NCI-H146 (cell line): Measurements from ENCODE around the gene TCFL5.

ENCODE experiments used
- DNase-seq: peaks from one replicate; lab custom pipeline; 2025; lab: John Stamatoyannopoulos, UW

The TCFL5 gene

DNA sequence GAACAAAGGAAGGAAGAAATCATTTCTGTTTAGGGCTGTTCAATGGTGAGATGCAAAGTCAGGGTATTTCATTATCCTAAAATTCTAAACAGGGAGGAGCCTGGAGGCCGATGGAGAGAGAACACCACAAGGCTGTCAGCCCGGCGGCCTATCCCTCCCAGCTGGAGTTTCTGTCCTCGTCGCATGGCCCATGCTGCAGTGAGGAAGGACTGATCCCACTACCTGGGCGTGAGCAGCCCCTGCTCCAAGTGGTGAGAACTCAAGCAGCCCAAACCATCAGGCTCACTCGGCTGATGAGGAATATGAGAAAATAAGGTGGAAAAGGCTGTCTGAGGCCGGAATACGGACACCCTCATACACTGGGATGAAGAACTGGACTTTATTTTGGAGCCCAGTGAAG is 33.9 kb upstream of the TCFL5 start:
- no peak for DNase-seq

DNA sequence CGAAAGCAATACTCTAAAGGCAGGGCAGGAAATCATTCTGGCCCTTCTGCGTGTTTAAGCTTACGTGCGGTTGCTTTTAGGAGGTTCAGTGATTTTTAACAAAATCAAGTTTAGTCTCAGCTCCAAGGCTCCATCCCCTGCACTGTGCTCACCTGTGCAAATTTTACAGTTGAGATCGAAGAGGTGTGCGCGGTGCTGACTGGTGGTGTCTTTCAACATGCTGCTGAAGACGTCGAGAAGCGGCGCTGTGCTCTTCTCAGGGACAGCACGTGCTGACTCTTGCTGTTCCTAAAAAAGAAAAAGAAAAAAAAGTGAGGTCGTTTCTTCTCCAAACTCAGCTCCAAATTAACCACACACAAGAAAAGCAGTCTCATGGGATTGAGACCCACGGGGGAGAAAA is 32.6 kb upstream of the TCFL5 start:
- no peak for DNase-seq

DNA sequence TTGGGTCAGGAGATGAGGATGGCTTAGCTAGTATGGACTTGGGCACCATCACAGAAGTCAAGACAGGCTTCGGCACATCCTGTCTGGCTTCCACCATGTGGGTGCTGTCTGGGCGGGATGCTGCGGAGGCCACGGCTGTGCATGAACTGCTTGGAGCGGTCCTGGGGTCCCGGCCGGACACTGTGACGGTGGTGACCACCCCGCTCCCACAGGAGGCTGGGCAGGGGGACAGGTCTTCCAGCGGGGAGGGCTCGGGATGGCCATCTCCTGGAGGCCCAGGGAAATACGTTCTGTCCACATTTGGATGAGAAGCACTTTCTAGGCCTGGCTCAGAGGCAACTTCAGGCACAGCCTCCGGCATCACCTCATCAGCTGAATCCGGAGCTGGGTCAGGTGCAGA is 32.1 kb upstream of the TCFL5 start:
- no peak for DNase-seq

DNA sequence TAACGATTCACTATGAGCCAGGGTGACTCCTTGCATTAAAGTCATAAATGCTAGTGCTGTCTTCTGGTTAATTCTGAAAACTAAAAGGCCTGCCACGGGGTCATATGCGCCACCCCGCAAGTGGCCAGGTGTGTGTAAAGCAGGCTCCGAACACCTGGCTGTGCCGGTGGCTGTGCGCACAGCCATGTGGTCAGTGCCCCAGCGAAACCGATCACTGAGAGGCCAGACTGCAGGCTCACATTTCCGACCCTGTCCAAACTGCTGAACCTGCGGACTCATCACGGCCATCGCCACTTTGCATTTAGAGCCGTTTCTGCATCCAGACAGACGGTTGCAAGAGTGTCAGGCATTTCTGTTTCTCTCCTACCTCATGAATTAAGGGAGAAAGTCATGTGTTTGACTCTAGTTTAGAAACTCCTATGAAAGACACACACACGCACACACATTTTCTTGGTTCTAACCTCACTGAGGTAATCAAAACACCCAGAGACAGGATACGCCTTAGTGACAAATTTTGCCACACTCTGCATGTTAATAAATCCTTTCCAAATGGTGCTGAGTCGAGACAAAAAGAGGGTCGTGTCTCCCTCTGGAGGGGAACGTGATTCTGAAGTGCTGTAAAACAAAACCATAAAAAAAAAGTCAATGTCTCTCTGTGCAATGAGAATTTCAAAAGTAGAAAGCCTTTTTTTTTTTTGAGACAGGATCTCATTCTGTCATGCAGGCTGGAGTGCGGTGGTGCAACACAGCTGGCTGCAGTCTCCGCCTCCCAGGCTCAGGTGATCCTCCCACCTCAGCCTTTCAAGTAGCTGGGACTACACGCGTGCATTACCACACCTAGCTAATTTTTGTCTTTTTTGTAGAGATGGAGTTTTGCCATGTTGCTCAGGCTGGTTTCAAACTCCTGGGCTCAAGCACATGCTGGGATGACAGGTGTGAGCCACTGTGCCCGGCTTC is 31.0 kb upstream of the TCFL5 start:
- DNase-seq = no peak

- no peak for DNase-seq
Observed at GRCh38 chr20:62891111-62891510, 29.5 kb upstream of the TCFL5 start.

GRCh38 chr20:62890444-62890843 is 28.8 kb upstream of the TCFL5 start:
- no peak for DNase-seq

GRCh38 chr20:62889871-62890270 is 28.2 kb upstream of the TCFL5 start:
- no peak for DNase-seq

GRCh38 chr20:62889411-62889810 is 27.8 kb upstream of the TCFL5 start:
- DNase-seq = no peak

- DNase-seq = no peak
Observed at GRCh38 chr20:62888910-62889309, 27.3 kb upstream of the TCFL5 start.

DNA sequence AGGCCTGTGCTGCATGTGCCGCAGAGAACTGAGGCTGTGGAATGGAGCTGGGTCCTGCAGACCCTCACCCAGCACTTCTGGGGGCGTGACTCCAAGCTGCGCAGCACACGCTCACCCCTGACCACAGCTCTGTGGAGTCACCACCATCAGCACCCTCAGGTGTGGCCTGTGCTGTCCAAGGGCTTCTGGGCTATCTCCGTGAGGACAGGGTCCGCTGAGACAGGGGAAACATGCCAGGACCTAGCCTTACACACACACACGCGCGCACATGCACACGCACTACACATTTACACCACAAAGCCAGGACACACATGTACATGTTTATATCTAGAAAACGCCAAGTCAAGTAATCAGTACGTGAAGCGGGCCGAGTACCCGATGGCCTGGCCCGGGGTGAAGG is 26.8 kb upstream of the TCFL5 start:
- DNase-seq = no peak

DNA sequence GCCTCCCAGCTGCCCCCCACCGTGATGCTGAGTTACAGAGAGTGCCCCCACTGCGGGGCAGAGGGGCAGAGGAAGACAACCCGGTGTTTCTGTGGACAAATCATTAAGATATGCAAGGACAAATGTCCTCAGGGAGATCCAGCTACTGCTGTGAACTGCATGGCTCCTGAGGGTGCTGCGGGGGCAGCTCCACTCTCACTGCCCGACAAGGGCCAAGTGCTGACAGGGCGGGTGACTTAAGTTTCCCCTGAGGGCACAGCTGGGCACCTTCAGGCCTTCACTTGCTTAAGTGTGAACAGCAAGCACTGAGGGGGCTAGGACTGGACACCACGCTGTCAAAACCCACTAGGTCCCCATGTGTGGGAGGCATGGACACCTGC is 26.2 kb upstream of the TCFL5 start:
- peak; percentile 87 for DNase-seq

DNA sequence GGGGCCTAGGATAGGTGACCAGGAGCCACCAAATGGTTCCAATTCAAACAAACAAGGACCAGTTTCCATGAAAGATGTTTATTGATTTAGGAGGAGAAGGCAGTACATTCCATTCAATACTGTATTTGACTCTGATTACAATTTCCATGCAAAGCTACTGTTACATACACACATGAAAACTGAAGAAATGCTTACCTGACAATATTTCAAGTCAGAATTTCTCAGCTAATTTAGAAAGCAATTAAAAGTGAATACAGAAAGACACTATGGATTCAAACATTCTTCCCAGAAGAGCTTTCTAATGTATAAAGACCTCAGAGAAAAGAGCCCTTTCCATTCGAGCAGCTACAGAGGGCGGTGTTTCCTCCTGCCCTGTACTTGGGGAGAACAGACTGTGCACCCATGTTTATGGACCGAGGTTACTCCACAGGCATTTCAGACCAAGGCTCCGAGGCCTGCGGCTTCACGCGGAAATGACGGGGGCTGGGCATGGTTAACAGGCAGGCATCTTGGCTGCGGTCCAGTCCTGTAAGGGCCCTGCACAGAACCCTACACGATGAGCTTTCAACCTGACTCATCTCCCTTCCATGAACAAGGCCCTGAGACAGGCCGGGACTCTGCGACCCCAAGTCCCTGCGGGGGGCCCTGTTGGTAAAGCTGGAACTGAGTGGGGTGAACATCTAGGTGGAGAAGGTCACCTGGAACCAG is 25.7 kb upstream of the TCFL5 start:
- DNase-seq = no peak

GRCh38 chr20:62886709-62887058 is 25.1 kb upstream of the TCFL5 start:
- peak; percentile 75 for DNase-seq

GRCh38 chr20:62885896-62886708 is 24.5 kb upstream of the TCFL5 start:
- no peak for DNase-seq

- DNase-seq = no peak
Observed at GRCh38 chr20:62885046-62885895, 23.6 kb upstream of the TCFL5 start.

DNA sequence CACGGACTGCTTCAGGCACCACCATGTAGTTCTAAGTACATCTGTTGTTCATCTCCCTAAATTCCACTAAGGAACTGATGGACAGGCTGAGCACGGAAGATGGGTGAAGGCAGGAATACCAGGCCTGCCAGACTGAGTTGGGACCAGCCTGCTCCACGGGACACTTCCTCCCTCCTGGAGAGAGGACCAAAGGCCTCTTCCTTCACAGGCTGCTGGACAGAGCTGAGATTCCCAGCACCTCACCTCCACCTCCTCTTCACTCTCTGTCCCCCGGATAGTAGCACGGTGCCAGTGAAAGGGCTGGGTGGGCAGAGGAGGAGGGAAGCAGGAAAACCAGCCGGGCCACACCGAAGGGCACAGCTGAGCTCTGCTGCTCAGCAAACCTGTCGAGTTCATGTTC is 22.9 kb upstream of the TCFL5 start:
- DNase-seq = no peak

DNA sequence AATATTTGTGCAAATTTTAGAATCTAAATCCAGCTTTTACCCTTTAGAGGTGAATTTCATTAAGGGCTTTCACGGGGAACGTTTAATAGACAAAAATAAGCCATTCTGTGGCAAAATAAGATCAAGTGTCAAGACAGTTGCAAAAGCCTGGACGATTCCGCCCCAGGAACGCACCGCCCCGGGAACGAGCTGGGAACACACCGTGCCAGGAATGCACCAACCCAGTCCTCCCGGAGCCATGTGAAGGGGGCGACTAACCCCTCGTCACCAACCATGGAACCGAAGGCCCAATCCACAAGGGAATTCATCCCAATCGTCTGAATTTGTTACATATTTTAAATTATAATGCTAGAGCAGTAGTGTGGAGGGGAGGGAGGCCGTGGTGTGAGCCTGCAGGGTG is 20.8 kb upstream of the TCFL5 start:
- DNase-seq = no peak

- no peak for DNase-seq
Observed at GRCh38 chr20:62881662-62882395, 20.2 kb upstream of the TCFL5 start.

DNA sequence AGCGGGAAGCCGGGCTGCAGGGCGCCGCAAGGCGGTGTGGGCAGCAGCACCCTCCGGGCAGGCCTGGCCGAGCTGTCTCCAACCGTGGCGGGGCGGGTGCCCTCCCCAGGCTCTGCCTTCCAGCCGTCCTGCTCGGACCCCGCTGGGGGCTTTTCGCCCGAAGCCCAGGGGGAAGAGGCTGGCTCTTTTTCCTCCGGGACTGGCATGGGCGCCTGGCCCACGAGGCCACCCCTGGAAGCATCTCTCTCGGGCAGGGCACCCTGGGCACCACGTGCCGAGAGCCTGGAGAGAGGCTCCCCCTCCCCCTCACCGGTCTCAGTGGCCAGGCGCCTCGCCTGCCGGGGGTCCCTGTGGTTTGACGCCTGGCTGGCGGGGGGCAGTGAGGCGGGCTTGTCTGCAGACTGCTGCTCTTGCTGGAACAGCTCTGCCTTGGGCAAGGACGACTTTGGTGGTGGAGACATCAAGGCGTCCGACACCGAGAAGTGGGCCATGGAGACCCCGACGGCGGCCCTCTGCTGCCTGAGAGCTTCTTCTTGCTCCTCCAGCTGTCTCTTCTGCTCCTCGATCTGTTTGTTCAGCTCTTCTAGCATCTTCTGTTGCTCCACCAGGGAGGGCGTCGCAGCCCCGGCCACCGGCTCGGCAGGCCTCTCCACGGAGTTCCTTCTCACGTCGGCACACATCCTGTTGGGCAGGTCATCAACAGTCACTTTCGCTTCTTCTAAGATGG is 19.5 kb upstream of the TCFL5 start:
- DNase-seq = no peak
